Activated CD8-positive, alpha-beta memory T cell treated with anti-CD3 and anti-CD28 coated beads for 24 hours (primary cell): ENCODE measurements around the gene CIITA.

Experiments used
- DNase-seq: peaks from one replicate; pipeline ENCODE4 v3.0.0-alpha.2; 2020

The CIITA gene

GRCh38 chr16:10881479-10882030 is 4.6 kb downstream of the CIITA start:
- no peak for DNase-seq

DNA sequence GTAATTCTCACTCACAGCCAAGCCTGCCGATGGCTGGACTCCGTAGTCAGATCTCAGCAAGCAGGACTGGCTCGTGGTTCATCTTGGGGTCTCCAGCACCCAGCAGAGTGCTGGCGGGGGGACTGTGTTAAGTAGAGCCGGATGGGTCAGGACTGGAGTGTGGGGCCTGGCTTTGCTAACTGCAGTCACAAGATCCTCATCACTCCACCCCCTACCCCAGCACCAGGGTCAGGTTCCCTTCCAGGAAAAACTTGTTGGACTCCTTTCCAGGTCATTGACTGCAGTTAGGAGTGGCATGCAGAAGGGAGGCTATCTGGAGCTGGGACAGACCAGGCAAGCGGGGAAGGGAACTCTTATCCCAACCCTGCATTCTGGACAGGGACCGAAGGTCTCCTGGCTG is 6.0 kb downstream of the CIITA start:
- DNase-seq: no peak

DNA sequence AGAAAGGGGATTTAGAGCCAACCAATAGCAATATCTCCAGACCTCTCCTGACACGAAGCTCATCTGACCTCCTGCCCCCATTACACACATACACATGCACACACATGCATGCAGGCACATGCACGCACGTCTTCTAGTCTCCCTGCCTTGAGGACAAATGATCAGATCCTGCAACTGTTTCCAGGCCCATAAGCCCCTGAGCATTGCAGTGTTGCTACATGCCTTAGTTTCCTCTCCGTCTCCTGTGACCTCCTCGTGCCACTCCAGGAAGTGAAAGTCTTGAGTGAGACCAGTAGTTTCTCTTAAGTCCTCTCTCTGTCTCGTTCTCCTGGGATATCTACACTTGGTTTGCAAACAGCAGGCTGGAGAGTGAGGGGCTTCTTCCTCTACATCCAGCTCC is 8.2 kb downstream of the CIITA start:
- no peak for DNase-seq

GRCh38 chr16:10888320-10888937 is 11.4 kb downstream of the CIITA start:
- DNase-seq: no peak

DNA sequence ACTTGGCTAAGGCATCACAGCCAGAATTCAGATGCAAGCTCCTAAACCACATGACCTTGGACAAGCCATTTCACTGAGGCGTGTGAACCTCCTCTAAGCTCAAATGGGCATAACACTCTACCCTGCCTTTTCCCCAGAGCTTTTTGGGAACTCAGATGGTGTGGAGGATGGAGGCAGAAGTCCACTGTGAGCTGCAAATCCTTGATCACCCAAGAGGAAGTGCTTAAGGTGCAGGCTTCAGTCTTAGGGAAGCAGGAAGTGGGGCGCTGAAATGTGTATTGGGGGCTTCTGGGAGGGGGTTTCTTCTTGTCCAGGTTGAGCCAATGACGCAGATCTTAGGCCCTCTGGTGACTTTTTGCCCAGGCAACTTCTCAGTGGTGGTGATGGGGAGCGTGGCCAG is 12.9 kb downstream of the CIITA start:
- no peak for DNase-seq

GRCh38 chr16:10892782-10893318 is 15.8 kb downstream of the CIITA start:
- DNase-seq: no peak

GRCh38 chr16:10895053-10895946 is 18.3 kb downstream of the CIITA start:
- DNase-seq: no peak

DNA sequence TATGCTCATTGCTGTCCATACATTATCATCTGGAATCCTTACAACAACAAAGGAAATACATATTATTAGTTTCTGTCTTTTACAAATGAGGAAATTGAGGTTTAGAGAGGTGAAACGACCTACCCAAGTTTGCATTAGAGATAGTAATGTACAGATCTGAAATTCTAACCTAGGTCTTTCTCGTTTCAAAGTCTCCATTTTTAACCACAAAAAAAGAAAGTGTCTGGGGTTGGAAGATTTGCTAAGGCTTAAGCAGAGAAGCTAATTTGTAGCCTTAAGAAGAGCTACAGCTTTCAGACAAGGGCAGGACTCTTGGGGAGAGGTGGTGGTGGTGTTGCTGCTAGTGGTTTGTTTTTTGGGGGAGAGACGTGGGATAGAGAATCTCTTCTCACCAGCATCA is 19.2 kb downstream of the CIITA start:
- no peak for DNase-seq

GRCh38 chr16:10896723-10897122 is 19.7 kb downstream of the CIITA start:
- no peak for DNase-seq

DNA sequence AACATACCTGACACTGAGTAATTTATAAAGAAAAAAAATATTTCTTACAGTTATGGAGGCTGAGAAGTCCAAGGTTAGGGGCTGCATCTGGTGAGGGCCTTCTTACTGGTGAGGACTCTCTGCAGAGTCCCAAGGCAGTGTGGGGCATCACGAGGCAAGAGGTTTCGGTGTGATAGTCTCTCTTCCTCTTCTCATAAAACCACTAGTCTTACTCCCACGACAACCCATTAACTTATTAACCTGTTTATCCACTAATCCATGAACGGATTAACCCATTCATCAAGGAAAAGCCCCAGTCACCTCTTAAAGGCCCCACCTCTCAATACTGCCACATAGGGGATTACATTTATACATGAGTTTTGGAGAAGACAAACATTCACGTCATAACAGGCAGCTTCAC is 20.1 kb downstream of the CIITA start:
- no peak for DNase-seq

GRCh38 chr16:10902999-10903398 is 26.0 kb downstream of the CIITA start:
- DNase-seq: no peak

- DNase-seq: no peak
Observed at GRCh38 chr16:10906482-10906881, 29.5 kb downstream of the CIITA start.

DNA sequence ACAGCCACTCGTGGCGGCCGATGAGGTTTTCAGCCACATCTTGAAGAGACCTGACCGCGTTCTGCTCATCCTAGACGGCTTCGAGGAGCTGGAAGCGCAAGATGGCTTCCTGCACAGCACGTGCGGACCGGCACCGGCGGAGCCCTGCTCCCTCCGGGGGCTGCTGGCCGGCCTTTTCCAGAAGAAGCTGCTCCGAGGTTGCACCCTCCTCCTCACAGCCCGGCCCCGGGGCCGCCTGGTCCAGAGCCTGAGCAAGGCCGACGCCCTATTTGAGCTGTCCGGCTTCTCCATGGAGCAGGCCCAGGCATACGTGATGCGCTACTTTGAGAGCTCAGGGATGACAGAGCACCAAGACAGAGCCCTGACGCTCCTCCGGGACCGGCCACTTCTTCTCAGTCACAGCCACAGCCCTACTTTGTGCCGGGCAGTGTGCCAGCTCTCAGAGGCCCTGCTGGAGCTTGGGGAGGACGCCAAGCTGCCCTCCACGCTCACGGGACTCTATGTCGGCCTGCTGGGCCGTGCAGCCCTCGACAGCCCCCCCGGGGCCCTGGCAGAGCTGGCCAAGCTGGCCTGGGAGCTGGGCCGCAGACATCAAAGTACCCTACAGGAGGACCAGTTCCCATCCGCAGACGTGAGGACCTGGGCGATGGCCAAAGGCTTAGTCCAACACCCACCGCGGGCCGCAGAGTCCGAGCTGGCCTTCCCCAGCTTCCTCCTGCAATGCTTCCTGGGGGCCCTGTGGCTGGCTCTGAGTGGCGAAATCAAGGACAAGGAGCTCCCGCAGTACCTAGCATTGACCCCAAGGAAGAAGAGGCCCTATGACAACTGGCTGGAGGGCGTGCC is 30.1 kb downstream of the CIITA start:
- no peak for DNase-seq

DNA sequence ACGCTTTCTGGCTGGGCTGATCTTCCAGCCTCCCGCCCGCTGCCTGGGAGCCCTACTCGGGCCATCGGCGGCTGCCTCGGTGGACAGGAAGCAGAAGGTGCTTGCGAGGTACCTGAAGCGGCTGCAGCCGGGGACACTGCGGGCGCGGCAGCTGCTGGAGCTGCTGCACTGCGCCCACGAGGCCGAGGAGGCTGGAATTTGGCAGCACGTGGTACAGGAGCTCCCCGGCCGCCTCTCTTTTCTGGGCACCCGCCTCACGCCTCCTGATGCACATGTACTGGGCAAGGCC is 30.7 kb downstream of the CIITA start:
- DNase-seq: no peak

- no peak for DNase-seq
Observed at GRCh38 chr16:10911267-10911666, 34.3 kb downstream of the CIITA start.

DNA sequence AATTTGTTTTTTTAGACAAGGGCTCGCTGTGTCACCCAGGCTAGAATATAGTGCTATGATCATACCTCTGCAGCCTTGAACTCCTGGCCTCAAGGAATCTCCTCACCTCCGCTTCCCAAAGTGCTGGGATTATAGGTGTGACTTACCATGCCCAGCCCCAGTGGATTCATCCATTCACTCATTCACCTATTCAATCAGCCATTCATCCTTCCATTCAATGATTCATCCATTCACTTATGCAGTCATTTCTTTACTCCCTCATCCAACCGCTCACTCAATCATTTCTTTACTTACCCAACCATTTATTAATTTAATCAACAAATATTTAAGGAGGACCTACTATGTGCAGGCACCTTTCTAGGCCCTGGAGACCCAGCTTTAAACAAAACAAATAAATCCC is 39.5 kb downstream of the CIITA start:
- DNase-seq: no peak

GRCh38 chr16:10918294-10919002 is 41.4 kb downstream of the CIITA start:
- DNase-seq: peak; percentile 96

- no peak for DNase-seq
Observed at GRCh38 chr16:10919003-10919351, 42.0 kb downstream of the CIITA start.

DNA sequence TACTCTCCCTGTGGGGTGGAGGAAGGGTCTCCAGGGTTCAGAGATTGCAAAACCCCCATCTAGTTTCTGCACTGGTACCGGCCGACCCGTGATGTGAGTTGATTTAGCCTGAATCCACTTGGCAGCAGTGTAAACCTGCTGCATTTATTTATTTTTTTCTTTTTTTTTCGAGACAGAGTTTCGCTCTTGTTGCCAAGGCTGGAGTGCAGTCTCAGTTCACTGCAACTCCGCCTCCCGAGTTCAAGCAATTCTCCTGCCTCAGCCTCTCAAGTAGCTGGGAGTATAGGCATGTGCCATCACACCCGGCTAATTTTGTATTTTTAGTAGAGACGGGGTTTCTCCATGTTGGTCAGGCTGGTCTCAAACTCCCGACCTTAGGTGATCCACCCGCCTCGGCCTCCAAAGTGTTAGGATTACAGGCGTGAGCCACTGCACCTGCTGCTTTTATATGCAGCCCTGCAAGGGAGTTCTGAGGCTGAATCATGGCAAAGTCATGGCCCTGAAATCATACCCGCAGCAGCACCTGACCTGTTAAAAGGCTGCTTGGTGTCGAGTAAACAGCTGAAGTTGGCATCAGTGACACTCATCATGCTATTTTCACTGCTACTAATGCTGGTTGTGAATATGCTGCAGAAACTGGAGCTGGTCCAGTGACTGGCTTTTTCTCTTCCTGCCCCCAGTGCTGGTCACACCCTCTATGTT is 43.9 kb downstream of the CIITA start:
- DNase-seq: no peak

DNA sequence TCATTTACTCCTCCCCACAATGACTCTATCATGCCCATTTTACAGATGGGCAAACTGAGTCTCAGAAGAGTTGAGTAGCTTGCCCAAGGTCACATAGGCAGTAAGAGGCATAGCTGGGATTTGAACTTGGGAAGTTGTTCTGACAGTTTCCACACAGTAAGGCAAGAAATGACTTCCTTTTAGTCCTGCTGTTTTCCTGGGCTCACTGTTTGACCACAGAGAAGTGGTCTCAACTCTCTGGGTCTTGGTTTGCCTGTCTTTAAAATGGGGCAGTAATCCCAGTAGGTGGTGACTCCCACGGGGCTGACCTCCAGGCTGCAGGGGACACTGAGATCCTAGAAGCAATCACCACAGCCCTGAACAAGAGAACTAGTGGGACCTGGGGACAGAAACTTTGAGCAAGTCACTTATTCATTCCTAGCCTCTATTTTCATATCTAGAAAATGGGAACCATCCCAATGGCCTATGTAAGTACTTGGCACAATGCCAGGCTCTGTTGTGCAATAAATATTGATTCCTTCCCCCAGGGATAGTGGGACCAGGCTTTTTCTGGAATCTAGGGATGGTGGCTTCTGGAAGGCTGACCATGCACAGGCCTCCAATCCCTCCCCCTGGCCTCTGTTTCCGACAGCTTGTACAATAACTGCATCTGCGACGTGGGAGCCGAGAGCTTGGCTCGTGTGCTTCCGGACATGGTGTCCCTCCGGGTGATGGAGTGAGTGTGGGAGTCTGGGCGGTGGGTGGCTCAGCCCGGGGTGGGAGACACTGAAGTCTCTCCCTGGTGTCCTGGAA is 44.7 kb downstream of the CIITA start:
- DNase-seq: no peak
